Uterus (tissue), 4 donors: Measurements from ENCODE around the gene NOTCH1. TPM values are rescaled to one million over a fixed set of nuclear protein-coding genes. Genes with fewer than 3 reads are reported as not detected.

ENCODE experiments used
- DNase-seq, 2 donors: peaks; one replicate each; pipeline ENCODE4 v3.0.0-alpha.2; 2019 to 2020
- H3K27ac ChIP-seq, 2 donors: fragments of 200-600 bp; sonication (generic); 1 replicate in 1 of 2; 2 replicates in 1 of 2; pipeline ENCODE4 v1.5.1; 2016 to 2018
- H3K27me3 ChIP-seq, 2 donors: fragments of 200-600 bp; sonication (generic); one replicate each; pipeline ENCODE4 v1.5.1; 2018 to 2019; ENCODE audit warnings: control low read depth in 1 of 2
- H3K36me3 ChIP-seq, 2 donors: fragments of 200-600 bp; sonication (generic); one replicate each; pipeline ENCODE4 v1.5.1; 2019; ENCODE audit warnings: control low read depth in 1 of 2
- H3K4me1 ChIP-seq, 2 donors: fragments of 200-600 bp; sonication (generic); one replicate each; pipeline ENCODE4 v1.5.1; 2018 to 2019; ENCODE audit warnings: control low read depth in 1 of 2
- H3K4me3 ChIP-seq, 2 donors: fragments of 200-600 bp; sonication (generic); 1 replicate in 1 of 2; 2 replicates in 1 of 2; pipeline ENCODE4 v1.5.1; 2018 to 2019; ENCODE audit warnings: mild to moderate bottlenecking in 1 of 2
- H3K9me3 ChIP-seq, 2 donors: fragments of 200-600 bp; sonication (generic); one replicate each; pipeline ENCODE4 v1.5.1; 2019; ENCODE audit warnings: control low read depth in 1 of 2
- CTCF ChIP-seq, 4 experiments: fragments of 200-600 bp in 2 of 4; fragments of 450-650 bp in 2 of 4; sonication (generic) in 2 of 4; IDR thresholded peaks; one replicate each; pipeline ENCODE4 v1.5.1; 2016 to 2019; ENCODE audit warnings: antibody characterized with exemption in 4 of 4, mild to moderate bottlenecking in 2 of 4, moderate library complexity in 1 of 4
- POLR2A ChIP-seq, 2 donors: fragments of 450-650 bp; IDR thresholded peaks; one replicate each; pipeline ENCODE4 v1.6.1; 2016; ENCODE audit warnings: antibody characterized with exemption in 2 of 2, mild to moderate bottlenecking in 1 of 2, moderate library complexity in 1 of 2
- intact Hi-C: fragments of 100-400 bp; cut with DNase I; formaldehyde crosslinking; loops from one replicate; pipeline ENCODE4 v1.15.1; 2023; ENCODE audit warnings: low total_unique reads
- total RNA-seq, 4 donors: library from RNA; depleted of rRNA in 3 of 4; stranded (reverse); fragments of >200 nt in 3 of 4; gene quantifications; one replicate each; pipeline versions ENCODE4 v1.1.0 to v1.2.4, GENCODE V29; 2014 to 2023
- donor health status: DM: yes; HTN: yes; CAD: no.

NOTCH1 gene
- total RNA-seq, 4 donors from 2014 or later, result 19.7 to 109 (median 35.6) TPM

DNA sequence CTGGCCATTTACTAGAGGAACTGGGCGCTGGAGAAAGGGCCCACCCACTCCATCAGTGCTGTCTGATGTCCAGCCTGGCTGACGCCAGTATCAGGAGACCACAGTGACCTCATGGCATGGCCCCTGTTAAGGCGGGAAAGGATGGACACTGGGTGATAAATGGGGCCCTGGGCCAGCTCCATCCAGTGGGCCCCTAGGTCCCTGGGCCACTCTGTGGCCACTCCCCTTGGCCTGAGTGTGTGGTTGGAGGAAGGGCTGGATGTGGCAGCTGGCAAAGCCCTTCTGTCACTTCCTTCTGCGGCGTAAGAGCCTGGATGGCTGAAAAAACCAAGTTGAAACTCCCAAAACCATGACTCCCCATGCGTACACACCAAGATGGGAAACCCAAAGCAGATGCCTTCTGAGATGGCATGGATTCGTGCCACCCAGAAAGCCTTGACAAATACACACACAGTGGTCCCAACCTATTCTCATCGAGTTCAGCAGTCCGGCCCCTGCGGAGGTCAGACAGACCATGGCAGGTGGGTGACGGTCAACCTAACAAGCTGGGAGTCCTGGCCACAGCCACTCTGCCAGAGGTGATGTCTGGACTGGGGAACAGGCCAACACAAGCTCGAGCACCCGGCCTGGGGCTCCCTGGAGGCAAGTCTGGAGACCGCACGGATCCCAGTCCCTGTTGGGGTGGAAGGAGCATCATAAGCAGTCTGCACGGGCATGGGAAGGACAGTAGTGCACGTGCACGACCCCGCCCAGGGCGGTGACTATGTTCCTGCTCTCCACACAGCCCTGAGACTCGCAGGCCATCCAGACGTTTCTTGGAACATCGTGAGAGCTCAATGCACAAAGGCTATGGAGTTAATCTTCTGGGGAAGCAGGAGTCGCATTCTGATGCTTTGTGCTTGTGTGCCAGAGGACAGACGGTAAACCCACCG is 45.2 kb upstream of the NOTCH1 start:
- H3K27ac ChIP-seq, result no peak overlapping the region
- peaks cover 11 to 20% of the 10 kb centered on the region in 2 donors for H3K4me1 ChIP-seq
- H3K27me3 ChIP-seq, result no peaks in the 10 kb centered on the region
- H3K4me3 ChIP-seq, result no peak overlapping the region
- H3K36me3 ChIP-seq, result no peaks in the 10 kb centered on the region
- TF ChIP-seq CTCF (IDR thresholded peaks at IDR 0.05), result no peak
- no peak for TF ChIP-seq POLR2A (IDR thresholded peaks at IDR 0.05)
- H3K9me3 ChIP-seq, result no peaks in the 10 kb centered on the region
- no peak for DNase-seq
- intact Hi-C loops, result no loop called here

DNA sequence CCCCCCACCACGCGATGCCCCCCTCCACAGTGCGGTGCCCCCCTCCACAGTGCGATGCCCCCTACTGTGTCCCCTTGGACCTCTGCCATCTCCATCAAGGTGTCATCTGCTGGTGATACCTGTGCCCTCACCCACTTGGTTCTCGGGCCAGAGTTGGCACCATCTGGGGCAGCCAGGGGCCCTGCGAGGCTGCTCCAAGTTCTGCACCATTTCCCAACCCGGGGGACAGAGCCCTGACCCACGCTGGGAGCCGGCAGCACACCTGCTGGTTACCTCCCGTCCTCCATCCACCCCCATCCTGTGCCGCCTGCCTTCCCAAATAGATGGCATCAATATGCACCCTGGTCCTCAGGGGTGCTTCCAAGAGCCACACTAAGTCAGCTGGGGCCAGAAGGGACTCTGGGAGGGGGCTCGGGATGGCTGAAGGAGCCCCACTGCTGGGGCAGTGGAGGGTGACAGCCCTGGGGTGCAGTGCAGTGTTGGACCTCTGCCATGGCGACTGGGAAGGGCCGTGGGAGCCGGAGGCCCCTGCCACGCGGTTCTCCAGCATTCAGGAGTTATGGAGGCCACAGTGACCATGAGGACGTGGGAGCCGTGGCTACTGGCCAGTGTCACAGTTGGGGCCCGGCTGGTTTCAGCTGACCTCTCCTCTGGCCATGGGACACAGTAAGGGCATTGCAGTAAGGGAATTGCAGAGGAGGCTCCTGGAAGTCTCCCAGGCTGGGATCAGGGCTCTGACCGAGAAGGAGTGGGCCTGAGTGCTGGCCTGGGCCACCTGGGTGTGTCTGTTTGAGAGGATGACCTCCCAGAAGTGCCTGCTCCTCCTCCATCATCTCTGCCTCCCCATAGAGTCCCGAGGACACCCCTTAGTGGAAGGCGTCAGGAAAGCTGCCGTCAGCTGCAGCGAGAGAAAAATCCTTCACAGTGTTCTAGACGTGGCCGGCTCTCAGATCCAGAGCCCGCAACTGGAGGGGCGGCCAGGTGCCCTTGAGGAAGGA is 44.2 kb upstream of the NOTCH1 start:
- H3K27ac ChIP-seq, result no peak overlapping the region
- intact Hi-C loops, result no loop called here

GRCh38 chr9:136588663-136589464 is 43.0 kb upstream of the NOTCH1 start:
- intact Hi-C loops, result no loop called here
- no peak overlapping the region for H3K4me3 ChIP-seq
- no peaks in the 10 kb centered on the region for H3K36me3 ChIP-seq
- peaks cover 11 to 26% of the 10 kb centered on the region in 2 donors for H3K4me1 ChIP-seq
- H3K27ac ChIP-seq, result peak overlapping the region; percentile 55 to 57
- no peaks in the 10 kb centered on the region for H3K9me3 ChIP-seq
- no peak for DNase-seq
- H3K27me3 ChIP-seq, result no peaks in the 10 kb centered on the region
- no peak for TF ChIP-seq POLR2A (IDR thresholded peaks at IDR 0.05)

More for the DNA sequence above, 44.2 kb upstream of the NOTCH1 start:
- Histone ChIP-seq H3K4me1 (peaks cover 11 to 24% of the 10 kb centered on the region in 2 donors), H3K4me3 (no peak overlapping the region), H3K27me3 (no peaks in the 10 kb centered on the region), H3K9me3 (no peaks in the 10 kb centered on the region), H3K36me3 (no peaks in the 10 kb centered on the region)
- TF ChIP-seq POLR2A (IDR thresholded peaks at IDR 0.05), result no peak
- no peak for TF ChIP-seq CTCF (IDR thresholded peaks at IDR 0.05)
- no peak for DNase-seq

DNA sequence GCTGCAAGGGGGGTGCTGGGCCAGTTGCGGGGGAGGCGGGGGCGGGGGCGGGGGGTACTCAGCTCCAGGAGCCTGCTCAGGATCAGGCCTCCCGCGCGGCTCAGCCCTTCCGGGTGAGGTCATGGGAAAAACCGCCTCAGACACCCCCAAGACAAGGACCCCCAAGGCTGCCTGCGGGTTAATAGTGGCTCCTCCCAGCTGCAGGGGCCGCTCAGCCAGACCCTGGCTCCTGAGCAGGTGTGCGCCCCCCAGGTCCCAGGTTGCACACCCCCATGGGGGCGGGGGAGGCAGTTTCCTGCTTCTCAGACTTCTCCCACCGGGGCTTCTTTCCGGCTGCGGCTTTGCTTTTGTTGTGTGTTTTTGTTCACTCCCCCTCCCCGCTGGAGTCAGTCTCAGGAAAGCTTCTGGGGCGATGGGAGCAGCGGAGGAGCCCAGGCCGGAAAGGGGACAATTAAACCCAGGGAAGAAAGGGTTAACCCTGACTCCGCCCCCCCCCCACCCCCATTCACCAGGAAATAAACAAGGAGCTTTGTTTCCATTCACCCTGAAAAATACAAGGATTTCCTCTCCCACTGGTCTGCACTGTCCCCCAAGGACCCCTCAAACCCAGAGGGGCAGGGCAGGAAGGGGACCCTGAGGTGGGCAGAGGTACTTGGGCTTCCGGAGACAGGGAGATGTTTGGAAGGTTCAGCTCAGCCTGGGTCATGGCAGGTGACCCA is 42.3 kb upstream of the NOTCH1 start:
- H3K36me3 ChIP-seq, result no peaks in the 10 kb centered on the region
- peak overlapping the region; percentile 55 to 57 for H3K27ac ChIP-seq
- DNase-seq, result no peak
- H3K27me3 ChIP-seq, result no peaks in the 10 kb centered on the region
- no peaks in the 10 kb centered on the region for H3K9me3 ChIP-seq
- intact Hi-C loops, result no loop called here
- no peak for TF ChIP-seq CTCF (IDR thresholded peaks at IDR 0.05)
- TF ChIP-seq POLR2A (IDR thresholded peaks at IDR 0.05), result no peak
- no peak overlapping the region for H3K4me3 ChIP-seq
- peaks cover 11 to 26% of the 10 kb centered on the region in 2 donors for H3K4me1 ChIP-seq
